ENCODE results near the gene UBE2N.

GRCh38 chr12:93483151-93483807 lies 41.5 kb upstream of the UBE2N start:
- TF ChIP-seq, protein P1, sequence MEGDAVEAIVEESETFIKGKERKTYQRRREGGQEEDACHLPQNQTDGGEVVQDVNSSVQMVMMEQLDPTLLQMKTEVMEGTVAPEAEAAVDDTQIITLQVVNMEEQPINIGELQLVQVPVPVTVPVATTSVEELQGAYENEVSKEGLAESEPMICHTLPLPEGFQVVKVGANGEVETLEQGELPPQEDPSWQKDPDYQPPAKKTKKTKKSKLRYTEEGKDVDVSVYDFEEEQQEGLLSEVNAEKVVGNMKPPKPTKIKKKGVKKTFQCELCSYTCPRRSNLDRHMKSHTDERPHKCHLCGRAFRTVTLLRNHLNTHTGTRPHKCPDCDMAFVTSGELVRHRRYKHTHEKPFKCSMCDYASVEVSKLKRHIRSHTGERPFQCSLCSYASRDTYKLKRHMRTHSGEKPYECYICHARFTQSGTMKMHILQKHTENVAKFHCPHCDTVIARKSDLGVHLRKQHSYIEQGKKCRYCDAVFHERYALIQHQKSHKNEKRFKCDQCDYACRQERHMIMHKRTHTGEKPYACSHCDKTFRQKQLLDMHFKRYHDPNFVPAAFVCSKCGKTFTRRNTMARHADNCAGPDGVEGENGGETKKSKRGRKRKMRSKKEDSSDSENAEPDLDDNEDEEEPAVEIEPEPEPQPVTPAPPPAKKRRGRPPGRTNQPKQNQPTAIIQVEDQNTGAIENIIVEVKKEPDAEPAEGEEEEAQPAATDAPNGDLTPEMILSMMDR (conservative IDR thresholded peaks at IDR 0.05; ENCODE audit: low read length): no peak
- no peak for TF ChIP-seq EZH2phosphoT487 (IDR thresholded peaks at IDR 0.05; ENCODE audit: borderline replicate concordance)

Measured in Loucy (cell line).